ENCODE data around the gene GNB1. TPM values are rescaled to one million over a fixed set of nuclear protein-coding genes. Genes with fewer than 3 reads are reported as not detected.

GNB1 gene
- total RNA-seq, 5 donors from 2014 or later (not counting 1 experiment from before 2014, with no cell fraction given): 208 to 295 (median 261) TPM

GRCh38 chr1:1773874-1774273 lies 117.0 kb downstream of the GNB1 start:
- POLR2A ChIA-PET: no interaction called here
- Mint-ChIP-seq H3K27me3 (no peaks in the 10 kb centered on the region), H3K27ac (no peak overlapping the region)

GRCh38 chr1:1771096-1771495 lies 119.8 kb downstream of the GNB1 start:
- Mint-ChIP-seq H3K27me3 (no peaks in the 10 kb centered on the region), H3K4me1 (peaks cover 9 to 23% (median 19%) of the 10 kb centered on the region in 3 donors), H3K4me3 (no peak overlapping the region), H3K27ac (no peak overlapping the region), H3K36me3 (peaks cover 22% of the 10 kb centered on the region), H3K9me3 (peaks cover 3 to 5% (median 4%) of the 10 kb centered on the region in 3 donors)
- Histone ChIP-seq H3K36me3 (ENCODE audit: control insufficient read depth in 2 of 2, extremely low read depth in 1 of 2, insufficient read depth in 1 of 2, low read length in 1 of 2) (peaks cover 11 to 13% of the 10 kb centered on the region in 2 donors), H3K9me3 (peaks cover 2% of the 10 kb centered on the region), H3K4me1 (ENCODE audit: control insufficient read depth in 1 of 2, extremely low read depth in 1 of 2, insufficient read depth in 2 of 2, low read length in 2 of 2) (peaks cover 0 to 8% of the 10 kb centered on the region in 2 experiments), H3K4me3 (ENCODE audit: control insufficient read depth in 1 of 2, extremely low read depth in 1 of 2, low read length in 1 of 2) (no peak overlapping the region), H3K27ac (ENCODE audit: low read length) (no peak overlapping the region), H3K27me3 (replicated peaks in 1 of 2; ENCODE audit: control insufficient read depth in 2 of 2, extremely low read depth in 1 of 2, insufficient read depth in 2 of 2, low read length in 1 of 2) (no peaks in the 10 kb centered on the region)
- ChIA-PET CTCF (no interaction called here), POLR2A (interaction anchor here in 1 of 2 donors (0.5 kb wide), 1 partner anchor 69 kb away, joined by 4 read pairs; no protein-coding TSS in a partner anchor)
- no peak for ATAC-seq (replicated peaks in 1 of 4)
- WGBS (ENCODE audit: insufficient coverage): 97% methylated on average over 3 of the region's 3 CpGs
- no peak for DNase-seq

More at GRCh38 chr1:1773874-1774273, 117.0 kb downstream of the GNB1 start:
- H3K27ac ChIP-seq (ENCODE audit: low read length): no peak overlapping the region
- Mint-ChIP-seq H3K4me1 (peaks cover 20 to 33% (median 28%) of the 10 kb centered on the region in 3 donors), H3K9me3 (peaks cover 3 to 5% (median 4%) of the 10 kb centered on the region in 3 donors), H3K4me3 (no peak overlapping the region), H3K36me3 (peaks cover 15% of the 10 kb centered on the region)
- H3K4me3 ChIP-seq (ENCODE audit: control insufficient read depth in 1 of 2, extremely low read depth in 1 of 2, low read length in 1 of 2): no peak overlapping the region
- DNase-seq (no peak), ATAC-seq (replicated peaks in 1 of 4) (no peak)
- CTCF ChIA-PET: interaction anchor here in 1 of 2 donors (0.6 kb wide), 1 partner anchor 11 kb away, joined by 4 read pairs; no protein-coding TSS in a partner anchor
- no peaks in the 10 kb centered on the region for H3K27me3 ChIP-seq (replicated peaks in 1 of 2; ENCODE audit: control insufficient read depth in 2 of 2, extremely low read depth in 1 of 2, insufficient read depth in 2 of 2, low read length in 1 of 2)
- peaks cover 7 to 25% of the 10 kb centered on the region in 2 experiments for H3K4me1 ChIP-seq (ENCODE audit: control insufficient read depth in 1 of 2, extremely low read depth in 1 of 2, insufficient read depth in 2 of 2, low read length in 2 of 2)
- peaks cover 4 to 14% of the 10 kb centered on the region in 2 donors for H3K36me3 ChIP-seq (ENCODE audit: control insufficient read depth in 2 of 2, extremely low read depth in 1 of 2, insufficient read depth in 1 of 2, low read length in 1 of 2)
- H3K9me3 ChIP-seq: peaks cover 2% of the 10 kb centered on the region
- WGBS (ENCODE audit: insufficient coverage): 100% methylated on average over 2 of the region's 4 CpGs

- no peak overlapping the region for H3K27ac Mint-ChIP-seq
- H3K4me3 Mint-ChIP-seq: no peak overlapping the region
- H3K4me1 Mint-ChIP-seq: peaks cover 0 to 13% (median 9%) of the 10 kb centered on the region in 3 donors
- ChIA-PET CTCF (no interaction called here), POLR2A (no interaction called here)
- no peaks in the 10 kb centered on the region for H3K4me1 ChIP-seq (ENCODE audit: control insufficient read depth in 1 of 2, extremely low read depth in 1 of 2, insufficient read depth in 2 of 2, low read length in 2 of 2)
- H3K36me3 ChIP-seq (ENCODE audit: control insufficient read depth in 2 of 2, extremely low read depth in 1 of 2, insufficient read depth in 1 of 2, low read length in 1 of 2): peaks cover 11 to 17% of the 10 kb centered on the region in 2 donors
- no peak overlapping the region for H3K4me3 ChIP-seq (ENCODE audit: control insufficient read depth in 1 of 2, extremely low read depth in 1 of 2, low read length in 1 of 2)
- ATAC-seq (replicated peaks in 1 of 4): no peak
- no peaks in the 10 kb centered on the region for H3K27me3 ChIP-seq (replicated peaks in 1 of 2; ENCODE audit: control insufficient read depth in 2 of 2, extremely low read depth in 1 of 2, insufficient read depth in 2 of 2, low read length in 1 of 2)
- no CpG with 5 or more reads among the region's 3 CpGs for WGBS (ENCODE audit: insufficient coverage)
- H3K9me3 Mint-ChIP-seq: peaks cover 3 to 5% (median 4%) of the 10 kb centered on the region in 3 donors
- H3K36me3 Mint-ChIP-seq: peaks cover 22% of the 10 kb centered on the region
- DNase-seq: no peak
- H3K27ac ChIP-seq (ENCODE audit: low read length): no peak overlapping the region
- peaks cover 2% of the 10 kb centered on the region for H3K9me3 ChIP-seq
- H3K27me3 Mint-ChIP-seq: no peaks in the 10 kb centered on the region
These were observed 120.8 kb downstream of the GNB1 start for GRCh38 chr1:1770102-1770501.

- DNase-seq (no peak), ATAC-seq (replicated peaks in 1 of 4) (no peak)
- Mint-ChIP-seq H3K27ac (peak overlapping the region in 1 of 2 donors; percentile 22), H3K4me3 (no peak overlapping the region), H3K27me3 (no peaks in the 10 kb centered on the region), H3K9me3 (peaks cover 3 to 5% (median 4%) of the 10 kb centered on the region in 3 donors), H3K4me1 (peaks cover 0 to 8% (median 8%) of the 10 kb centered on the region in 3 donors), H3K36me3 (peaks cover 27% of the 10 kb centered on the region)
- Histone ChIP-seq H3K27ac (ENCODE audit: low read length) (no peak overlapping the region), H3K9me3 (peaks cover 2% of the 10 kb centered on the region), H3K27me3 (replicated peaks in 1 of 2; ENCODE audit: control insufficient read depth in 2 of 2, extremely low read depth in 1 of 2, insufficient read depth in 2 of 2, low read length in 1 of 2) (no peaks in the 10 kb centered on the region), H3K36me3 (ENCODE audit: control insufficient read depth in 2 of 2, extremely low read depth in 1 of 2, insufficient read depth in 1 of 2, low read length in 1 of 2) (peaks cover 18 to 31% of the 10 kb centered on the region in 2 donors), H3K4me3 (ENCODE audit: control insufficient read depth in 1 of 2, extremely low read depth in 1 of 2, low read length in 1 of 2) (no peak overlapping the region), H3K4me1 (ENCODE audit: control insufficient read depth in 1 of 2, extremely low read depth in 1 of 2, insufficient read depth in 2 of 2, low read length in 2 of 2) (no peaks in the 10 kb centered on the region)
- ChIA-PET POLR2A (no interaction called here), CTCF (interaction anchor here in 1 of 2 donors (0.6 kb wide), 1 partner anchor 129 kb away, joined by 3 read pairs; no protein-coding TSS in a partner anchor)
- 93% methylated on average over 2 of the region's 7 CpGs for WGBS (ENCODE audit: insufficient coverage)
These were observed 122.5 kb downstream of the GNB1 start for GRCh38 chr1:1768249-1768992.

- no peak overlapping the region for H3K4me3 ChIP-seq (ENCODE audit: control insufficient read depth in 1 of 2, extremely low read depth in 1 of 2, low read length in 1 of 2)
- no peak overlapping the region for H3K27ac Mint-ChIP-seq
- H3K4me1 Mint-ChIP-seq: peaks cover 0 to 5% (median 5%) of the 10 kb centered on the region in 3 donors
- H3K4me1 ChIP-seq (ENCODE audit: control insufficient read depth in 1 of 2, extremely low read depth in 1 of 2, insufficient read depth in 2 of 2, low read length in 2 of 2): no peaks in the 10 kb centered on the region
- POLR2A ChIA-PET: no interaction called here
- DNase-seq: no peak
- no peaks in the 10 kb centered on the region for H3K9me3 Mint-ChIP-seq
- no peaks in the 10 kb centered on the region for H3K27me3 ChIP-seq (replicated peaks in 1 of 2; ENCODE audit: control insufficient read depth in 2 of 2, extremely low read depth in 1 of 2, insufficient read depth in 2 of 2, low read length in 1 of 2)
- no peaks in the 10 kb centered on the region for H3K27me3 Mint-ChIP-seq
- WGBS (ENCODE audit: insufficient coverage): 91% methylated on average over 13 of the region's 23 CpGs
- peaks cover 23% of the 10 kb centered on the region for H3K36me3 Mint-ChIP-seq
- no peak overlapping the region for H3K27ac ChIP-seq (ENCODE audit: low read length)
- CTCF ChIA-PET: no interaction called here
- no peak for ATAC-seq (replicated peaks in 1 of 4)
- H3K4me3 Mint-ChIP-seq: no peak overlapping the region
- no peaks in the 10 kb centered on the region for H3K9me3 ChIP-seq
- peaks cover 29 to 56% of the 10 kb centered on the region in 2 donors for H3K36me3 ChIP-seq (ENCODE audit: control insufficient read depth in 2 of 2, extremely low read depth in 1 of 2, insufficient read depth in 1 of 2, low read length in 1 of 2)
These were observed 125.9 kb downstream of the GNB1 start for GRCh38 chr1:1764876-1765470.

- Histone ChIP-seq H3K36me3 (ENCODE audit: control insufficient read depth in 2 of 2, extremely low read depth in 1 of 2, insufficient read depth in 1 of 2, low read length in 1 of 2) (peaks cover 39 to 64% of the 10 kb centered on the region in 2 donors), H3K4me1 (ENCODE audit: control insufficient read depth in 1 of 2, extremely low read depth in 1 of 2, insufficient read depth in 2 of 2, low read length in 2 of 2) (no peaks in the 10 kb centered on the region), H3K27ac (ENCODE audit: low read length) (no peak overlapping the region), H3K4me3 (ENCODE audit: control insufficient read depth in 1 of 2, extremely low read depth in 1 of 2, low read length in 1 of 2) (no peak overlapping the region), H3K9me3 (no peaks in the 10 kb centered on the region), H3K27me3 (replicated peaks in 1 of 2; ENCODE audit: control insufficient read depth in 2 of 2, extremely low read depth in 1 of 2, insufficient read depth in 2 of 2, low read length in 1 of 2) (no peaks in the 10 kb centered on the region)
- Mint-ChIP-seq H3K27me3 (no peaks in the 10 kb centered on the region), H3K4me1 (peaks cover 0 to 5% (median 5%) of the 10 kb centered on the region in 3 donors), H3K4me3 (no peak overlapping the region), H3K36me3 (peaks cover 22% of the 10 kb centered on the region), H3K27ac (no peak overlapping the region), H3K9me3 (no peaks in the 10 kb centered on the region)
- DNase-seq (peak in 6 of 35 experiments; percentile 11 to 42 (median 26)), ATAC-seq (replicated peaks in 1 of 4) (peak; percentile 31 to 53 (median 42))
- ChIA-PET CTCF (no interaction called here), POLR2A (no interaction called here)
- WGBS (ENCODE audit: insufficient coverage): 96% methylated on average over 24 of the region's 32 CpGs
These were observed 126.9 kb downstream of the GNB1 start for GRCh38 chr1:1763657-1764621.

All from T-cell (primary cell).